DMS153 treated with DMSO at 0.1 percent for 48 hours (cell line): Measurements from ENCODE around the gene EHD1.

Experiments used
- DNase-seq: peaks from one replicate; lab custom pipeline; 2025; ENCODE audit not compliant: unreplicated experiment; lab: John Stamatoyannopoulos, UW

The EHD1 gene

GRCh38 chr11:64891880-64892279, 13.5 kb upstream of the EHD1 start:
- DNase-seq, result no peak

DNA sequence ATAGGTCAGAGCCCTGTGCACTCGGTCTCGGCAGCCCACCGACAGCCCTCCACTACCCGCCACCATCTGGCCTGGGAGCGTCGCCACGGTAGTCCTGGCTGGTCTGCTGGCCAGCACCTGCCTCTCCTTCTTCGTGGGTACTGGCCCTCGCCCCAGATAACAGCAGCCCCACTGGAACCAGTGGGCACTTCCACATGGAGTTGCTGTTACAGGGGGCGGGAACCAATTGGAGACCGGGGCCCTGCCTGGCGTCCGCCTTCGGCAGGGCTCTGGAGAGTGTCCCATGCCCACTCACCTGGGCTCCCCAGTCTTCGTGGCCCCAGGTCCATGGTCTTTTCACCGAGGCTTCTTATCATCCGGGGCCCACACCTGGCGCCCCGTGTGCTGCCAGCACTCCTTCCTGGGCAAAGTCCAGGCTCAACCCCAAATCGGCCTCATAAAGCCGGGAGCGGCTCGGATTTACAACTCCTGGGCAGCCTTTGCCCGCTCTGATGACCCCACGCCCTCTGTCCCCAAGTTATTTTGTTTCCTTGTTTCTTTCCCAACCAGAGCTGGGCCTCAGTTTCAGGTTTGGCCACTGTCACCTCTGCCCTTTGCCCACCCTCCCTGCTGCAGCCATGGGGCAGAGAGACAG, 12.9 kb upstream of the EHD1 start:
- DNase-seq, result no peak

- no peak for DNase-seq
Measured at GRCh38 chr11:64890522-64890939, 12.1 kb upstream of the EHD1 start.

GRCh38 chr11:64888729-64889511, 10.5 kb upstream of the EHD1 start:
- no peak for DNase-seq

GRCh38 chr11:64888406-64888728, 9.9 kb upstream of the EHD1 start:
- DNase-seq, result no peak

DNA sequence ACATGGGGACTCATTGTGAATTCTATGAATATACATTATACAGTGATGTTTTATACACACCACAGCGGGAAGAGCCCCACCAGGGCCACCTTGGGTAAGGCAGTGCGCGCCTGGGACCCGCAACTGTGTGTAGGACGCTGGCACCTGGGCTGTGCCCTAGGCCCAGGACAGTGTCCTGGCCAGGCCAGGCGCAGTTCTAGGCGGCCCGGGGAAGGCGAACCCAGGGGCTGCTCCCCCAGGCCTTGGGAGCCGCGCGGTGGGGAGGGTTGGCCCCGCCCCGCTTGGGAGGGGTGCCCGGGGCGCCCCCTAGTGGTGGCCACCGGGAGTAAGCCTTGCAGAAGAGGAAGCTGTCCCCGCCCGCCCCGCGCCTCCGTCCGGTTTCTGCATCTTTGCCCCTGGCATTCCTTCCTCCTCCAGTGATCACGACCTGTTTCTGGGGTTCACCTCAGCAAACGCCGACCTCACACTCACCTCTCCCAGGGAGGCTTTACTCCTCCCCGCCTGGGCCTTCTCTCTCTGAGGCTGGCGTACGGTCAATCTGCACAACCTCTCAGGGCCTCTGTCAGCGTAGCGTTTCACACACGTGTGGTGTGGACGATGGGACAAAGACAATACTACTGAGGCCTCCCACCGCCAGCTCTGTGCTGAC, 9.5 kb upstream of the EHD1 start:
- DNase-seq, result peak; percentile 54

DNA sequence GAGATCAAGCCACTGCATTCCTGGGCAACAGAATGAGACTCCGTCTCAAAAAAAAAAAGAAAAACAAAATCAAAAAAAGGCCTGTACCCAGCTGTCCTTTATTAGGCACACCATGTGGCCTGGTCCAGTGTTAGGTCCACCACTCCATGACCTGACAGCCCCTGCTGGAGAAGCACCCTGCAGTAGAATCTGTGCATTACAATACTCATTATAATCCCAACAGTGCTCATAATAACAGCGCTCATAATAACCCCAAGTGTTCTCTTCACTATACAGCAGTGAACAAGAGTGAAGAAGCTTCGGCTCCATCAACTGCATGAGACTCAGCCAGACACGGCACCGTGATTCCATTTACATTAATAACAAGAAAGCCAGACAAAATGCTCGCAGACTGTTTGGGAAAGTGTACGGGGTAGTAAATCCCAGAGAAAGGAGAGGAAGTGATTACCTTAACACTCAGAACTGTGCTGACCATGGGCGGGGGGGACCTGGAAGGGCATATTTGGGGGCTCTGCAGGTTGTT, 8.9 kb upstream of the EHD1 start:
- DNase-seq, result no peak

DNA sequence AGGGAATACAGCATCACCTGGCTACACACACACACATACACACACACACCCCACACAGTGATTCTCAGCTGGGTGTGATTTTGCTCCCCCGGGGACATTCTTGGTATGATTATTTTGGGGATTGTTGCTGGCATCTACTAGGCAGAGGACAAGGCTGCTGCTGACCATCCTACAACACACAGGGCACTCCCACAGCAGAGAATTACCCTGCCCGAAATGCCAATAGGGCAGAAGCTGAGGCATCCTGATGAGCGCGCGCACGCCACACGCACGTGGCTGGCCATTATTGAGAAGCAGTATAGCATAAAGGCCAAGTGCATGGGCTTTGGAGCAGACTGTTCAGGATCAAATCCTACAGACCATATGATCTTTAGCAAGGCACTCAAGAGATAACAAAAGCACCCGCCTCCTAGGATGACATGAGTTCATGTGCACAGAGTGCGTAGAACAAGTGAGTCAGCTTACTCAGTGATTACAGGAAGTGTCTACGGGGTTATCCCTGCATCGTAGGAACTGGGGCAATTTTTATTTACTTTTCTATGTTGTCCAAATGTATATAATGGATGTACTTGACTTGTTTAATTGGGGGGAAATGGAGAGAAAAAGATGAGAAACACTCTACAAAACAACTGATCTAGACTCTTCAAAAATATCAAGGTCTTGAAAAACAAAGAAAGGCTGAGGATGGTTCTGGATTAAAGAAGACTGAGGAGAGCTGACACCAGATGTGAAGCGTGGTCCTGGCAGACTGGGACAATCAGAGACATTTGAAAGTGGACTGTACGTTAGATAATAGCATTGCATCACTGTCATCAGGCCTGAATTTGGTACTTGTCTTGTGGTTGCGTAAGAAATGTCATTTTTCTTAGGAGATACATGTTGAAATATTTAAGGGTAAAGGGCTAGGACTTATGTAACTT, 7.2 kb upstream of the EHD1 start:
- peak; percentile 15 for DNase-seq

DNA sequence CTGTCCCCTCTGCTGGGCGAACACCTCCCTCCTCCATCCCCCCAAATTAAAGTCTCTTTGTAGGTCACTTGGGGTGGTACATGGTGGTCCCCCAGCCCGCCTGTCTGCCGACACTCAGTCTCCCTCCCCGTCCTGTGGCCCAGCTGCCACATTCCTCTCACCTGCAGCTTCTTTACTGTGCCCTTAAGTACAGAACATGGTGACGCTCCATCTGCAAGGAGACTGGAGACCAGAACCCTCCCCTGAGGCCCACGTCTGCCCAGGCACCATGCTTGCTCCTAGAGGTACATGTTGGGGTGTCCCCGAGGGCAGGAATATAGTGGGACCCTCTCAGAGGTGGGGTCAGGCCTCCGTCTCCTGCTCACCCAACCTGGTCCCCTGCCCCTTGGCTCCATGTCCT, 5.6 kb upstream of the EHD1 start:
- DNase-seq, result no peak

DNA sequence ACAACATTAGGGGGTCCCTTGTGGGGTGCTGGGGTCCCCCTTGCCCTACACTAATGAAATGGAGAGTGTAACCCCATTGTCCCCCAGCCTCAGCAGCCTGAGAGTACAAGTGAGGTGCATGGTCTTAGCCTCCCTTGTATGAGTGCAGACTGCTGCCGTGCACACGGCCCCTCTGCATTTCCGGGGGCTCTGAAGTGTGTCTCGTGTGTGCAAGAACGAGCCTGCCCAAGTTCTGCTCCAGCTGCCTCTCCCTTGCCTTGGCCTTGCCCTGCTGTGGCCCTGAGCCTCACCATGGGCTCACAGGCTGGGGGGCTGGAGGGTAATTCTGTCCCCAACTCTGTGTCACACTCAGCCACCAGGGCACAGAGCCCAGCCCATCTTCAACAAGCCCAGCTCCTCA, 5.2 kb upstream of the EHD1 start:
- no peak for DNase-seq

DNA sequence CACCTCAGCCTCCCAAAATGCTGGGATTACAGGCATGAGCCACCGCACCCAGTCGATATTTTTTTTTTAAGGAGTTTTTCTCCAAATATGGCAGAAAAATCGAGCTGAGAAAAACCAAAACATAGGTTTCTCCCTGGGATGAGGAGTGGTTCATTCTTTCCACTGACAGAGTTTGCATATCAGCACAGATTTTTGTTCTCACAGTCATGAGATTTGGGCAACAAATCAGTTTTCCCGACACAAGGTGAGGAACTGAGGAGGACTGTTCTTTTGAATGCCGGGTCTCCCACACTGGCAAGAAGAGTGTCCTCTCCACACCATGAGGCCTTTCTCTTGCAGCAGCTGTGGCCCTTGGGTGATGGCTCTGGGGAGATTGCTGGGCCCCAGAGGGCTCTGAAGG, 3.8 kb upstream of the EHD1 start:
- no peak for DNase-seq

DNA sequence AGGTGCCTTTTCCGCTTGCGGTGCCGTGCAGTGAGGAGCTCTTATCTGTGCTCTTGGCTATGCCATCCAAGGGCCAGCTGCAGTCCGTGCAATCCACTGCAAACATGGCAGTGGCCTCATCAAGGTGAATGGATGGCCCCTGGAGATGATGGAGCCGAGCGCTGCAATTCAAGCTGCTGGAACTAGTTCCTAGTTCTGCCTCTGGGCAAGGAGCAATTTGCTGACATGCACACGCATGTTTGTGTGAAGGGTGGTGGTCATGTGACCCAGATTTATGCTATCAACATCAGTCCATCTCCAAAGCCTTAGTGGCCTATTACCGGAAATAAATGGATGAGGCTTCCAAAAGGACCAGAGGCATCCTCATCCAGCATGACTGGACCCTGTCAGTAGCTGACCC, 3.1 kb upstream of the EHD1 start:
- DNase-seq, result no peak

GRCh38 chr11:64880240-64881001, 2.0 kb upstream of the EHD1 start:
- no peak for DNase-seq

- DNase-seq, result no peak
Measured at GRCh38 chr11:64879244-64879900, 951 bp upstream of the EHD1 start.

DNA sequence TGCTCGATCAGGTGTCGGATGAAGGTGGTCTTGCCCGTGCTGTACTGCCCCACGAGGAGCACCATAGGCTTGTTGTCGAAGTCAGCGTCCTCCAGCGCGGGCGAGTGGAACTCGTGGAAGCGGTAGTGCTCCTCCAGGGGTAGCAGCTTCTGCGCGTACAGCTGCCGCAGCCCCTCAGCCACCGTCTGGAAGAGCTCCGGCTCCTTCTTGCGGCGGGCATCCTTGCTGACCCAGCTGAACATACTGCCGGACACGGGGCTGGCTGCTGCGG, 263 bp downstream of the EHD1 start:
- DNase-seq, result no peak

GRCh38 chr11:64877390-64878222, 815 bp downstream of the EHD1 start:
- DNase-seq, result no peak

DNA sequence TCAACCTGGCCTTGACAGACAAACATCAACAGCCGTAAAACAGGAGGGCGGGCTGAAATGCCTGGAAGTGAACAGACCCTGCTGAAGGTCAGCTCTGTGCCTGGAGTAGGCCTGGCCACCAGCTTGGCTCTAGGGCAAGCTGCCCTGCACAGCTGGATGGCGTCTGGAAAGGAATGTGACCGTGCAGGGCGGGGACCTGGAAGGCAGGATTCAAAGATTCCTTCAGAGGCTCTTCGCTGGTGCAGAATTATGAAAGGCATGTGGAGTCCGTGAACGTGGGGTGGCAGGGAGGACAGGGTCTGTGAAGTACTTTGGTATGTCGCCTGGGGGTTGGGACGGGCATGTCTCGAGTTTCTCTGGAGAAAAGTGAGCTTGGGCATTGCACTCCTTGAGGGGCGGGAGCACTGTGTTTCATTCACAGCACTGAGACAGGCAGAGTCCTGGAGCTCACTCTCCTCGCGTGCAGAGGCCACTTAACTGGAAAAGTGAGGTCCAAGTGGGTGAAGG, 1.5 kb downstream of the EHD1 start:
- no peak for DNase-seq

DNA sequence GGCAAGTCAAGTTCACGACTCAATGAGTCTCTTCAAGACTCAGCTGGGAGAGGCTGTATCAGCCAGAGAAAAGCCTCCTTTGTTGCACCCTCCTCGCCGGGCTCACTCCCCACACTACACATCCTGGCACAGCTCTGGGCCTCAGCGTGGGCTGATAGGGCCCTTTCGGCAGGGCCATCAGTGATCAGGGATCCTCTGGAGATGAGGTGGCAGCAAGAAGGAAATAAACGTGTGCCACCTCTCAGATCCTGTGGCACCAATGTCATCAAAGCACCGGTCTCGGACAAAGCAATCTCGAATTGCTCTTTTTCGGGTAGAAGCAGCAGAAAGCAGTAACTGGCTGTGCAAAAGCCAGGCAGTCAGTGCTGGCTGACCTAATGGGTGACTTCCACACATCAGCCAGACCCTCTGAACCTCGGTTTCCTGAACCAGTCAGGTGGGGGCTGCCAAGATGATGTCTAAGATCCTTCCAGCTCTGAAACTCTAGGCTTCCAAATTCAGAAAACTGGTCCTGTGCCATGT, 2.1 kb downstream of the EHD1 start:
- no peak for DNase-seq
